ENCODE measurements around the gene ADA.

GRCh38 chr20:44629542-44629941, 22.0 kb downstream of the ADA start:
- TF ChIP-seq CTCF (IDR thresholded peaks at IDR 0.05; ENCODE audit: low read depth, low read length) (no peak), POLR2A (IDR thresholded peaks at IDR 0.05; ENCODE audit: extremely low read depth, insufficient read length) (no peak), MAX (IDR thresholded peaks at IDR 0.05; ENCODE audit: low read depth, low read length) (no peak), MYC (IDR thresholded peaks at IDR 0.05; ENCODE audit: low read depth, low read length) (no peak)
